MM.1S (cell line): ENCODE measurements around the gene TECPR2.

ENCODE experiments used
- DNase-seq: peaks from one replicate; pipeline ENCODE4 v3.0.0-alpha.2; 2015
- H2AFZ ChIP-seq: fragments of 300-600 bp; sonication (generic); 2 replicates; pipeline ENCODE4 v1.6.0; 2016; ENCODE audit warnings: antibody characterized with exemption, low read length
- H3F3A ChIP-seq: fragments of 300-600 bp; sonication (generic); 2 replicates; pipeline ENCODE4 v1.6.1; 2016; ENCODE audit warnings: mild to moderate bottlenecking, antibody characterized with exemption, low read length, moderate library complexity, mixed read lengths; ENCODE audit not compliant: insufficient read depth
- H3K27ac ChIP-seq: fragments of 300-600 bp; sonication (generic); 2 replicates; pipeline ENCODE4 v1.5.1; 2016; ENCODE audit warnings: mild to moderate bottlenecking, low read length
- H3K27me3 ChIP-seq: fragments of 300-600 bp; sonication (generic); replicated peaks from 2 replicates; pipeline ENCODE4 v1.6.0; 2016; ENCODE audit warnings: low read length; ENCODE audit not compliant: insufficient read depth
- H3K36me3 ChIP-seq: fragments of 300-600 bp; sonication (generic); replicated peaks from 2 replicates; pipeline ENCODE4 v1.6.1; 2016; ENCODE audit warnings: mild to moderate bottlenecking, low read length, mixed read lengths; ENCODE audit not compliant: insufficient read depth
- H3K4me1 ChIP-seq: fragments of 300-600 bp; sonication (generic); 2 replicates; pipeline ENCODE4 v1.6.1; 2016; ENCODE audit warnings: low read length, mixed read lengths
- H3K4me2 ChIP-seq: fragments of 300-600 bp; sonication (generic); 2 replicates; pipeline ENCODE4 v1.6.0; 2016; ENCODE audit warnings: low read depth, low read length
- H3K4me3 ChIP-seq: fragments of 300-600 bp; sonication (generic); 2 replicates; pipeline ENCODE4 v1.5.1; 2016; ENCODE audit warnings: low read length, mixed read lengths
- H3K79me2 ChIP-seq: fragments of 300-600 bp; sonication (generic); 2 replicates; pipeline ENCODE4 v1.6.1; 2016; ENCODE audit warnings: mixed run types, low read length, mixed read lengths
- H3K9ac ChIP-seq: fragments of 300-600 bp; sonication (generic); 2 replicates; pipeline ENCODE4 v1.6.1; 2016; ENCODE audit warnings: low read length, mixed read lengths
- H3K9me2 ChIP-seq: fragments of 300-600 bp; sonication (generic); replicated peaks from 2 replicates; pipeline ENCODE4 v1.6.1; 2016; ENCODE audit warnings: mild to moderate bottlenecking, low read length, mixed read lengths; ENCODE audit not compliant: insufficient read depth
- H3K9me3 ChIP-seq: fragments of 300-600 bp; sonication (generic); replicated peaks from 2 replicates; pipeline ENCODE4 v1.6.1; 2016; ENCODE audit warnings: mild to moderate bottlenecking, low read length, mixed read lengths; ENCODE audit not compliant: insufficient read depth
- H4K20me1 ChIP-seq: fragments of 300-600 bp; sonication (generic); 2 replicates; pipeline ENCODE4 v1.6.1; 2016; ENCODE audit warnings: mild to moderate bottlenecking, low read length, moderate library complexity, mixed read lengths; ENCODE audit not compliant: insufficient read depth
- CTCF ChIP-seq: fragments of 300-600 bp; sonication (generic); IDR thresholded peaks from 2 replicates; pipeline ENCODE4 v1.5.1; 2016; ENCODE audit warnings: antibody characterized with exemption, low read length, mixed read lengths
- EZH2 ChIP-seq: fragments of 300-600 bp; sonication (generic); optimal IDR thresholded peaks from 2 replicates; pipeline ENCODE3; 2017; ENCODE audit warnings: low read depth, mild to moderate bottlenecking, antibody characterized with exemption, low read length, mixed read lengths
- EZH2phosphoT487 ChIP-seq: fragments of 300-600 bp; sonication (generic); IDR thresholded peaks from 2 replicates; pipeline ENCODE4 v1.6.1; 2018; ENCODE audit warnings: antibody characterized with exemption, low read length

Gene TECPR2

GRCh38 chr14:102407258-102407657 lies 44.5 kb downstream of the TECPR2 start:
- no peak for DNase-seq
- H3K79me2 ChIP-seq, result no peaks in the 10 kb centered on the region

GRCh38 chr14:102408724-102409123 lies 46.0 kb downstream of the TECPR2 start:
- Histone ChIP-seq H3K36me3 (no peaks in the 10 kb centered on the region), H3K9me2 (no peaks in the 10 kb centered on the region), H3K79me2 (no peaks in the 10 kb centered on the region), H3K4me1 (no peaks in the 10 kb centered on the region), H3K9ac (no peak overlapping the region), H3K27ac (no peak overlapping the region), H3F3A (no peaks in the 10 kb centered on the region), H3K4me3 (no peak overlapping the region), H3K9me3 (no peaks in the 10 kb centered on the region), H3K4me2 (no peak overlapping the region), H3K27me3 (no peaks in the 10 kb centered on the region), H2AFZ (no peak overlapping the region), H4K20me1 (no peaks in the 10 kb centered on the region)
- TF ChIP-seq EZH2phosphoT487 (no peak), CTCF (no peak), EZH2 (no peak)
- no peak for DNase-seq

More at GRCh38 chr14:102407258-102407657, 44.5 kb downstream of the TECPR2 start:
- Histone ChIP-seq H2AFZ (no peak overlapping the region), H4K20me1 (no peaks in the 10 kb centered on the region), H3K27ac (no peak overlapping the region), H3K36me3 (no peaks in the 10 kb centered on the region), H3K4me1 (no peaks in the 10 kb centered on the region), H3K9me2 (no peaks in the 10 kb centered on the region), H3K4me2 (no peak overlapping the region), H3K9me3 (no peaks in the 10 kb centered on the region), H3K9ac (no peak overlapping the region), H3F3A (no peaks in the 10 kb centered on the region), H3K27me3 (no peaks in the 10 kb centered on the region), H3K4me3 (no peak overlapping the region)
- no peak for TF ChIP-seq CTCF
- no peak for TF ChIP-seq EZH2
- no peak for TF ChIP-seq EZH2phosphoT487

GRCh38 chr14:102415671-102416070 lies 52.9 kb downstream of the TECPR2 start:
- Histone ChIP-seq H3K9me3 (no peaks in the 10 kb centered on the region), H3F3A (no peaks in the 10 kb centered on the region), H2AFZ (no peak overlapping the region), H3K79me2 (no peaks in the 10 kb centered on the region), H3K4me1 (no peaks in the 10 kb centered on the region), H3K4me3 (no peak overlapping the region), H4K20me1 (no peaks in the 10 kb centered on the region), H3K27ac (no peak overlapping the region), H3K36me3 (no peaks in the 10 kb centered on the region), H3K9ac (no peak overlapping the region), H3K9me2 (no peaks in the 10 kb centered on the region), H3K27me3 (no peaks in the 10 kb centered on the region), H3K4me2 (no peak overlapping the region)
- no peak for DNase-seq
- TF ChIP-seq EZH2phosphoT487 (no peak), EZH2 (no peak), CTCF (no peak)

GRCh38 chr14:102417001-102417431 lies 54.3 kb downstream of the TECPR2 start:
- H3K27ac ChIP-seq, result no peak overlapping the region
- TF ChIP-seq EZH2, result no peak
- TF ChIP-seq EZH2phosphoT487, result no peak
- TF ChIP-seq CTCF, result no peak
- H4K20me1 ChIP-seq, result no peaks in the 10 kb centered on the region
- H3K36me3 ChIP-seq, result no peaks in the 10 kb centered on the region
- no peak overlapping the region for H3K4me3 ChIP-seq
- no peaks in the 10 kb centered on the region for H3K27me3 ChIP-seq
- no peak overlapping the region for H3K9ac ChIP-seq
- no peak overlapping the region for H2AFZ ChIP-seq
- no peaks in the 10 kb centered on the region for H3K9me3 ChIP-seq
- no peaks in the 10 kb centered on the region for H3K79me2 ChIP-seq
- no peaks in the 10 kb centered on the region for H3K4me1 ChIP-seq
- no peak for DNase-seq
- H3K4me2 ChIP-seq, result no peak overlapping the region
- H3K9me2 ChIP-seq, result no peaks in the 10 kb centered on the region
- no peaks in the 10 kb centered on the region for H3F3A ChIP-seq
